GM18861 (cell line): ENCODE results near the gene CEACAM1.
"Not testable (repeated sequence)": the region's sequence is repeated elsewhere in the genome, so short reads cannot be mapped to it uniquely, and the experiment has no call there.

ENCODE experiments used
- ATAC-seq: cut with Tn5 transposase; IDR thresholded peaks from one replicate; pipeline ENCODE4 v1.9.1; 2021; ENCODE audit not compliant: unreplicated experiment

The CEACAM1 gene

GRCh38 chr19:42528354-42529247 is at the start of gene CEACAM1:
Gene CEACAM1 (minus strand): TSS chr19:42528481. CDS start chr19:42528374, 107 bp downstream.
- ATAC-seq, result no peak

GRCh38 chr19:42577016-42577415 is 48.7 kb upstream of the CEACAM1 start:
- ATAC-seq, result no peak

- no peak for ATAC-seq
These were observed 48.0 kb upstream of the CEACAM1 start for GRCh38 chr19:42576241-42576640.

GRCh38 chr19:42573642-42574041 is 45.4 kb upstream of the CEACAM1 start:
- ATAC-seq, result no peak

- no peak for ATAC-seq
These were observed 42.8 kb upstream of the CEACAM1 start for GRCh38 chr19:42571116-42571515.

GRCh38 chr19:42569193-42569592 is 40.9 kb upstream of the CEACAM1 start:
- ATAC-seq, result no peak

- no peak for ATAC-seq
These were observed 39.7 kb upstream of the CEACAM1 start for GRCh38 chr19:42568006-42568405.

GRCh38 chr19:42567567-42567966 is 39.3 kb upstream of the CEACAM1 start:
- ATAC-seq, result no peak

GRCh38 chr19:42563352-42564210 is 35.3 kb upstream of the CEACAM1 start:
- ATAC-seq, result no peak

- no peak for ATAC-seq
These were observed 33.2 kb upstream of the CEACAM1 start for GRCh38 chr19:42561512-42561911.

GRCh38 chr19:42560731-42561130 is 32.5 kb upstream of the CEACAM1 start:
- ATAC-seq, result no peak

- ATAC-seq, result no peak
These were observed 30.3 kb upstream of the CEACAM1 start for GRCh38 chr19:42558450-42559150.

GRCh38 chr19:42557386-42557871 is 29.1 kb upstream of the CEACAM1 start:
- ATAC-seq, result not testable (repeated sequence)

- ATAC-seq, result no peak
These were observed 27.5 kb upstream of the CEACAM1 start for GRCh38 chr19:42555801-42556200.

- ATAC-seq, result no peak
These were observed 27.0 kb upstream of the CEACAM1 start for GRCh38 chr19:42555317-42555716.

- no peak for ATAC-seq
These were observed 25.8 kb upstream of the CEACAM1 start for GRCh38 chr19:42554046-42554575.

GRCh38 chr19:42553292-42554045 is 25.2 kb upstream of the CEACAM1 start:
- ATAC-seq, result no peak

- ATAC-seq, result no peak
These were observed 24.1 kb upstream of the CEACAM1 start for GRCh38 chr19:42552086-42553065.

- not testable (repeated sequence) for ATAC-seq
These were observed 22.2 kb upstream of the CEACAM1 start for GRCh38 chr19:42550521-42550920.
